HepG2 (cell line): ENCODE measurements around the gene IFI35. TPM values are rescaled to one million over a fixed set of nuclear protein-coding genes. Genes with fewer than 3 reads are reported as not detected.

Experiments used
- ATAC-seq: fragments of 200-7000 bp; cut with Tn5 transposase; 3 replicates; pipeline ENCODE4 v1.9.1; 2020; ENCODE audit warnings: mild to moderate bottlenecking, moderate library complexity
- BruUV-seq: library from RNA; stranded (reverse); fragments of 400-500 nt; replicated peaks from 2 replicates; lab custom pipeline; 2021; lab: Mats Ljungman, UMichigan
- CTCF ChIA-PET: fragments of 300-600 bp; formaldehyde crosslinking; extraction: SDS; loops from one replicate; lab custom pipeline; 2021; ENCODE audit warnings: low total read pairs, inconsistent platforms, low intra/inter-chr PET ratio; lab: Yijun Ruan, JAX
- POLR2A ChIA-PET: fragments of 350-600 bp; sonication (Branson Sonifier 250); formaldehyde crosslinking; loops from one replicate; lab custom pipeline; 2020; ENCODE audit warnings: antibody characterized with exemption, inconsistent platforms; lab: Yijun Ruan, JAX
- DNase-seq: peaks from one replicate; pipeline ENCODE4 v3.0.0-alpha.2; 2015; ENCODE audit warnings: low spot score
- FAIRE-seq: peaks from 3 replicates; lab custom pipeline; 2011; peaks lifted over from hg19 to GRCh38; lab: Jason Lieb, UNC
- H2AFZ ChIP-seq: one replicate; pipeline ENCODE4 v1.6.1; 2011; ENCODE audit warnings: low read length, inconsistent platforms
- H3K27ac ChIP-seq: fragments of 300-600 bp; 3 replicates; pipeline ENCODE4 v1.8.0; 2011; ENCODE audit warnings: mixed run types, mild to moderate bottlenecking, mixed read lengths, low read length, inconsistent platforms; ENCODE audit not compliant: insufficient read depth; ENCODE audit errors: extremely low read length
- H3K27me3 ChIP-seq, 2 experiments: fragments of 200-600 bp in 1 of 2; 2 replicates in 1 of 2; 3 replicates in 1 of 2; pipeline versions ENCODE4 v1.6.0 to v1.8.0; 2011; ENCODE audit warnings: low read length in 2 of 2, mild to moderate bottlenecking in 2 of 2, moderate library complexity in 2 of 2, inconsistent platforms in 1 of 2; ENCODE audit not compliant: insufficient read depth in 2 of 2, control insufficient read depth in 1 of 2
- H3K36me3 ChIP-seq, 2 experiments: fragments of 200-600 bp in 1 of 2; replicated peaks in 1 of 2; 2 replicates in 1 of 2; 3 replicates in 1 of 2; pipeline versions ENCODE4 v1.5.1 to v1.8.0; 2011; ENCODE audit warnings: low read length in 2 of 2, inconsistent platforms in 1 of 2; ENCODE audit not compliant: insufficient read depth in 2 of 2, control insufficient read depth in 1 of 2
- H3K4me1 ChIP-seq: 2 replicates; pipeline ENCODE4 v1.5.1; 2012; ENCODE audit warnings: low read length, inconsistent platforms; ENCODE audit not compliant: insufficient read depth
- H3K4me2 ChIP-seq: 2 replicates; pipeline ENCODE4 v1.6.0; 2011; ENCODE audit warnings: low read depth, low read length, inconsistent platforms
- H3K4me3 ChIP-seq, 3 experiments: fragments of 200-600 bp in 1 of 3; sonication (generic), shearing (Covaris generic) in 1 of 3; replicated peaks in 1 of 3; 2 replicates each; pipeline ENCODE4 v1.5.1; 2011 to 2016; ENCODE audit warnings: low read length in 3 of 3, inconsistent platforms in 2 of 3, low read depth in 2 of 3, mild to moderate bottlenecking in 2 of 3, control low read depth in 1 of 3, mixed read lengths in 1 of 3; ENCODE audit not compliant: insufficient read depth in 1 of 3
- H3K79me2 ChIP-seq: one replicate; pipeline ENCODE4 v1.6.1; 2011; ENCODE audit warnings: low read length, inconsistent platforms; ENCODE audit not compliant: insufficient read depth
- H3K9ac ChIP-seq: 2 replicates; pipeline ENCODE4 v1.6.0; 2011; ENCODE audit warnings: mild to moderate bottlenecking, low read depth, low read length, inconsistent platforms; ENCODE audit not compliant: insufficient read depth
- H3K9me3 ChIP-seq: 2 replicates; pipeline ENCODE4 v1.5.1; 2012; ENCODE audit warnings: mild to moderate bottlenecking, low read length
- H4K20me1 ChIP-seq: 2 replicates; pipeline ENCODE4 v1.6.0; 2011; ENCODE audit warnings: inconsistent platforms, mild to moderate bottlenecking, low read length, moderate library complexity; ENCODE audit not compliant: insufficient read depth
- AHR ChIP-seq: IDR thresholded peaks from 2 replicates; pipeline ENCODE4 v1.6.1; 2018; ENCODE audit warnings: missing genetic modification reagents, missing compliant biosample characterization
- ARID4A ChIP-seq: sonication (generic); formaldehyde crosslinking; IDR thresholded peaks from 2 replicates; pipeline ENCODE4 v1.5.0; 2020; ENCODE audit warnings: mild to moderate bottlenecking, missing genetic modification reagents, borderline replicate concordance
- ARNTL ChIP-seq: sonication (generic); formaldehyde crosslinking; IDR thresholded peaks from 2 replicates; pipeline ENCODE4 v1.4.0; 2020; ENCODE audit warnings: mild to moderate bottlenecking, missing genetic modification reagents
- CCAR2 ChIP-seq: fragments of 200-400 bp; formaldehyde crosslinking; optimal IDR thresholded peaks from 2 replicates; pipeline ENCODE3; 2018; ENCODE audit warnings: low read depth, mild to moderate bottlenecking, low read length, moderate library complexity
- CHD2 ChIP-seq: IDR thresholded peaks from 2 replicates; pipeline ENCODE4 v1.6.1; 2011; ENCODE audit warnings: low read depth, low read length, improper control_type of control experiment
- KAT8 ChIP-seq: IDR thresholded peaks from 2 replicates; pipeline ENCODE4 v1.6.1; 2016; ENCODE audit warnings: missing genetic modification reagents, missing compliant biosample characterization
- NONO ChIP-seq, 2 experiments: fragments of 450-650 bp in 1 of 2; sonication (generic) in 1 of 2; formaldehyde crosslinking in 1 of 2; IDR thresholded peaks in 1 of 2; conservative IDR thresholded peaks in 1 of 2; 2 replicates each; pipeline versions ENCODE4 v1.6.1 to v1.8.0; 2017 to 2022; ENCODE audit warnings: mild to moderate bottlenecking in 1 of 2, missing genetic modification reagents in 1 of 2, moderate library complexity in 1 of 2
- PHF21A ChIP-seq: sonication (generic); formaldehyde crosslinking; IDR thresholded peaks from 2 replicates; pipeline ENCODE4 v1.5.0; 2020; ENCODE audit warnings: mild to moderate bottlenecking, missing genetic modification reagents
- PLSCR1 ChIP-seq: sonication (generic); formaldehyde crosslinking; IDR thresholded peaks from 2 replicates; pipeline ENCODE4 v1.5.0; 2020; ENCODE audit warnings: missing genetic modification reagents, mild to moderate bottlenecking, borderline replicate concordance
- ZBTB1 ChIP-seq: sonication (generic); formaldehyde crosslinking; IDR thresholded peaks from 2 replicates; pipeline ENCODE4 v1.4.0; 2020; ENCODE audit warnings: missing genetic modification reagents, borderline replicate concordance
- ZBTB42 ChIP-seq: sonication (generic); formaldehyde crosslinking; IDR thresholded peaks from 2 replicates; pipeline ENCODE4 v1.5.0; 2020; ENCODE audit warnings: mild to moderate bottlenecking, missing genetic modification reagents
- ZFP1 ChIP-seq: IDR thresholded peaks from 2 replicates; pipeline ENCODE4 v1.6.1; 2016
- ZNF207 ChIP-seq: fragments of 450-650 bp; IDR thresholded peaks from 2 replicates; pipeline ENCODE4 v1.6.1; 2016; ENCODE audit warnings: antibody characterized with exemption, borderline replicate concordance
- ZNF232 ChIP-seq: sonication (generic); formaldehyde crosslinking; IDR thresholded peaks from 2 replicates; pipeline ENCODE4 v1.4.0; 2020; ENCODE audit warnings: missing genetic modification reagents, borderline replicate concordance
- ZNF292 ChIP-seq: sonication (generic); formaldehyde crosslinking; IDR thresholded peaks from 2 replicates; pipeline ENCODE4 v1.8.1; 2022; ENCODE audit warnings: mild to moderate bottlenecking, low read depth, missing genetic modification reagents, borderline replicate concordance
- ZNF331 ChIP-seq: sonication (generic); formaldehyde crosslinking; IDR thresholded peaks from 2 replicates; pipeline ENCODE4 v1.4.0; 2020; ENCODE audit warnings: missing genetic modification reagents
- ZNF350 ChIP-seq: sonication (generic); formaldehyde crosslinking; IDR thresholded peaks from 2 replicates; pipeline ENCODE4 v1.4.0; 2020; ENCODE audit warnings: mild to moderate bottlenecking, low read depth, missing genetic modification reagents, borderline replicate concordance
- ZNF703 ChIP-seq: sonication (generic); formaldehyde crosslinking; IDR thresholded peaks from 2 replicates; pipeline ENCODE4 v1.5.1; 2020; ENCODE audit warnings: missing genetic modification reagents, mild to moderate bottlenecking, moderate library complexity, borderline replicate concordance
- ZNF704 ChIP-seq: sonication (generic); formaldehyde crosslinking; IDR thresholded peaks from 2 replicates; pipeline ENCODE4 v1.8.1; 2023; ENCODE audit warnings: mild to moderate bottlenecking, inconsistent platforms, moderate library complexity, missing genetic modification reagents, borderline replicate concordance
- ZNF761 ChIP-seq: sonication (generic); formaldehyde crosslinking; conservative IDR thresholded peaks from 2 replicates; pipeline ENCODE4 v1.4.0; 2020; ENCODE audit warnings: mild to moderate bottlenecking, missing genetic modification reagents
- WGBS: methylation state at CpG from one replicate; pipeline ENCODE4 v1.1.6; 2017; ENCODE audit warnings: low lambda C conversion rate; 5-methylcytosine and 5-hydroxymethylcytosine counted together
- in situ Hi-C: cut with HindIII; loops from 2 replicates; pipeline ENCODE4 v1.10.0; 2017; ENCODE audit warnings: low pct_unique_long_range_greater_than_20kb; ENCODE audit not compliant: extremely low pct_ligation_motif_present
- intact Hi-C: fragments of 100-400 bp; cut with micrococcal nuclease; formaldehyde crosslinking; loops from one replicate; pipeline ENCODE4 v1.10.0; 2022; ENCODE audit not compliant: unreplicated experiment
- polyA plus RNA-seq, 8 experiments: library from polyadenylated mRNA; depleted of rRNA in 3 of 8; stranded (reverse) in 7 of 8; unstranded in 1 of 8; fragments of >200 nt; fragmentation: Illumina TruSeq in 4 of 8; extraction: Trizol in 4 of 8; gene quantifications; 2 replicates each; pipeline versions ENCODE4 v1.2.1 to v1.2.3, GENCODE V29; 2011 to 2016; ENCODE audit warnings: low read depth in 4 of 8, missing spikeins in 1 of 8, mixed read lengths in 1 of 8; ENCODE audit not compliant: insufficient read depth in 1 of 8
- total RNA-seq, 5 experiments: library from RNA; depleted of rRNA; stranded (reverse); fragments of >200 nt; fragmentation: Illumina TruSeq; extraction: Trizol; gene quantifications; 2 replicates each; pipeline ENCODE4 v1.2.3, GENCODE V29; 2016; ENCODE audit warnings: low read depth in 1 of 5

IFI35 gene
- total and polyA plus RNA-seq, 2 of the 13 experiments (the other 11 are each of a cell fraction or from before 2014, with no cell fraction given), result 28.9 to 38.1 TPM

- H3K36me3 ChIP-seq, result no peaks in the 10 kb centered on the region
- H2AFZ ChIP-seq, result no peak overlapping the region
- FAIRE-seq (no peak), DNase-seq (peak; percentile 56), ATAC-seq (peak; percentile 41)
- peaks cover 33% of the 10 kb centered on the region for H3K4me1 ChIP-seq
- BruUV-seq, result no TSS peak
- H3K4me3 ChIP-seq, result no peak overlapping the region
- H3K9ac ChIP-seq, result no peak overlapping the region
- peak overlapping the region; percentile 26; the same call in 1 of the 2 replicates for H3K4me2 ChIP-seq
- intact Hi-C loops (no loop called here), in situ Hi-C loops (no loop called here)
- H3K79me2 ChIP-seq, result no peaks in the 10 kb centered on the region
- H3K9me3 ChIP-seq, result no peaks in the 10 kb centered on the region
- peak overlapping the region; percentile 39 for H3K27ac ChIP-seq
- CTCF ChIA-PET, result no interaction called here
- H3K27me3 ChIP-seq, result no peaks in the 10 kb centered on the region; a peak in 1 of 5 replicates
- WGBS, result 4% methylated on average over 2 of the region's 2 CpGs
- POLR2A ChIA-PET, result interaction anchor here (0.8 to 2.9 kb wide), 4 partner anchors 16 to 33 kb away, joined by 3 to 20 read pairs (median 3); partner anchors contain the start of gene RPL27
- no peaks in the 10 kb centered on the region for H4K20me1 ChIP-seq
- TF ChIP-seq NONO (IDR thresholded peaks at IDR 0.05), result no peak
- TF ChIP-seq NONO (CRISPR knock-in tag; conservative IDR thresholded peaks at IDR 0.05), result no peak
- no peak for TF ChIP-seq ZNF704 (CRISPR knock-in tag)
- TF ChIP-seq ZBTB1 (CRISPR knock-in tag), result no peak
- no peak for TF ChIP-seq CHD2
- TF ChIP-seq ZNF232 (CRISPR knock-in tag), result no peak
- TF ChIP-seq ZBTB42 (CRISPR knock-in tag), result no peak
- TF ChIP-seq ZNF292 (CRISPR knock-in tag), result no peak
- no peak for TF ChIP-seq CCAR2
- TF ChIP-seq ZFP1 (CRISPR knock-in tag), result 0 out of 2 replicates have a peak, but pooled peaks have one; percentile 38
- no peak for TF ChIP-seq PLSCR1 (CRISPR knock-in tag)
- no peak for TF ChIP-seq ARID4A
- no peak for TF ChIP-seq ZNF703 (CRISPR knock-in tag)
- no peak for TF ChIP-seq AHR (CRISPR knock-in tag)
- 0 out of 2 replicates have a peak, but pooled peaks have one; percentile 9 for TF ChIP-seq ZNF761 (CRISPR knock-in tag)
- no peak for TF ChIP-seq ZNF207
- TF ChIP-seq PHF21A (CRISPR knock-in tag), result no peak
- TF ChIP-seq ZNF331 (CRISPR knock-in tag), result no peak
- peak; percentile 41; the same call in 1 of the 2 replicates for TF ChIP-seq KAT8 (CRISPR knock-in tag)
- no peak for TF ChIP-seq ZNF350 (CRISPR knock-in tag)
- TF ChIP-seq ARNTL (CRISPR knock-in tag), result no peak
Observed at GRCh38 chr17:42975265-42975664, 31.3 kb upstream of the IFI35 start.
